HS-5 (cell line): ENCODE data around the gene FBLN2.
A peak's percentile ranks its signal among the peaks of the same experiment; 100 is the strongest.

Experiments used
- DNase-seq: peaks from one replicate; pipeline ENCODE4 v3.0.0-alpha.2; 2012; ENCODE audit warnings: low read depth

FBLN2 gene

GRCh38 chr3:13582366-13583250 lies 33.7 kb downstream of the FBLN2 start:
- DNase-seq: no peak

- no peak for DNase-seq
Observed at GRCh38 chr3:13583251-13584180, 34.6 kb downstream of the FBLN2 start.

GRCh38 chr3:13584427-13584891 lies 35.5 kb downstream of the FBLN2 start:
- no peak for DNase-seq

GRCh38 chr3:13584901-13585300 lies 36.0 kb downstream of the FBLN2 start:
- no peak for DNase-seq

GRCh38 chr3:13587442-13587841 lies 38.5 kb downstream of the FBLN2 start:
- DNase-seq: no peak

GRCh38 chr3:13588221-13588701 lies 39.3 kb downstream of the FBLN2 start:
- no peak for DNase-seq

GRCh38 chr3:13588993-13589392 lies 40.1 kb downstream of the FBLN2 start:
- no peak for DNase-seq

- DNase-seq: no peak
Observed at GRCh38 chr3:13590841-13591520, 42.1 kb downstream of the FBLN2 start.

GRCh38 chr3:13593615-13594014 lies 44.7 kb downstream of the FBLN2 start:
- no peak for DNase-seq

- no peak for DNase-seq
Observed at GRCh38 chr3:13594146-13594545, 45.2 kb downstream of the FBLN2 start.

GRCh38 chr3:13594991-13595421 lies 46.1 kb downstream of the FBLN2 start:
- DNase-seq: no peak

- DNase-seq: no peak
Observed at GRCh38 chr3:13595485-13595884, 46.6 kb downstream of the FBLN2 start.

GRCh38 chr3:13596426-13597205 lies 47.7 kb downstream of the FBLN2 start:
- no peak for DNase-seq

- no peak for DNase-seq
Observed at GRCh38 chr3:13597661-13598060, 48.7 kb downstream of the FBLN2 start.

- no peak for DNase-seq
Observed at GRCh38 chr3:13598201-13598600, 49.3 kb downstream of the FBLN2 start.

GRCh38 chr3:13598926-13599886 lies 50.3 kb downstream of the FBLN2 start:
- peak; percentile 53 for DNase-seq

- DNase-seq: no peak
Observed at GRCh38 chr3:13599887-13600450, 51.0 kb downstream of the FBLN2 start.

GRCh38 chr3:13600950-13601691 lies 52.2 kb downstream of the FBLN2 start:
- peak; percentile 83 for DNase-seq

- DNase-seq: no peak
Observed at GRCh38 chr3:13601692-13602080, 52.8 kb downstream of the FBLN2 start.
